HG03196 (cell line): Measurements from ENCODE around the gene CD58.
"Not testable (repeated sequence)": the region's sequence is repeated elsewhere in the genome, so short reads cannot be mapped to it uniquely, and the experiment has no call there.

Experiments used
- ATAC-seq: cut with Tn5 transposase; IDR thresholded peaks from one replicate; pipeline ENCODE4 v1.9.1; 2021; ENCODE audit not compliant: unreplicated experiment

The CD58 gene

GRCh38 chr1:116571215-116571919 is 541 bp upstream of the CD58 start:
- no peak for ATAC-seq

DNA sequence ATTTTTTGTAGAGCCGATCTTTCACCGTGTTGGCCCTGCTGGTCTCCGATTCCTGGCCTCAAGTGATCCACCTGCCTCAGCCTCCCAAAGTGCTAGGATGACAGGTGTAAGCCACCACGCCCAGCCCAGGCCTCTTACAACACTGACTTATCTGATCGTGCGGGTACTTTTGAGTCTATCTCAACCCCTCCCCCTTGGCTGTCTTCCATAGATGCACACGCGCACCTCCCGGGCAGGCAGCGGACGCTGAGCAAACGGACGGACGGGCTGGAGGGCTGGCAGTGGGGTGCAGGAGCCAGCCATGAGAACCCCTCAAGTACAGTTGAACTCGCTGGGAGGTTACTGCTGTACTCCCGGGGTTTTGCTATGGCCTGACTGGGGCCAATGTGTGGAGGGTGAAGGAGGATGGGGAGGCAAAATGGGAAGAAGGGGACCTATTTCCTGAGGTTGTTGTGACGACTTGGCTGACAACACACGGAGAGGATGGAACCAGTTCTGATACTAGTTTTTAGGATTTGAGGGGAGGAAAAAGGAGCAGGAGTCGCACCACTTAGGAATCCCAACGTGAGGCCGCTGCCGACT is 959 bp downstream of the CD58 start:
- peak; percentile 14 for ATAC-seq

- no peak for ATAC-seq
Observed at GRCh38 chr1:116569381-116569670, 1.5 kb downstream of the CD58 start.

- no peak for ATAC-seq
Observed at GRCh38 chr1:116568662-116569380, 2.0 kb downstream of the CD58 start.

DNA sequence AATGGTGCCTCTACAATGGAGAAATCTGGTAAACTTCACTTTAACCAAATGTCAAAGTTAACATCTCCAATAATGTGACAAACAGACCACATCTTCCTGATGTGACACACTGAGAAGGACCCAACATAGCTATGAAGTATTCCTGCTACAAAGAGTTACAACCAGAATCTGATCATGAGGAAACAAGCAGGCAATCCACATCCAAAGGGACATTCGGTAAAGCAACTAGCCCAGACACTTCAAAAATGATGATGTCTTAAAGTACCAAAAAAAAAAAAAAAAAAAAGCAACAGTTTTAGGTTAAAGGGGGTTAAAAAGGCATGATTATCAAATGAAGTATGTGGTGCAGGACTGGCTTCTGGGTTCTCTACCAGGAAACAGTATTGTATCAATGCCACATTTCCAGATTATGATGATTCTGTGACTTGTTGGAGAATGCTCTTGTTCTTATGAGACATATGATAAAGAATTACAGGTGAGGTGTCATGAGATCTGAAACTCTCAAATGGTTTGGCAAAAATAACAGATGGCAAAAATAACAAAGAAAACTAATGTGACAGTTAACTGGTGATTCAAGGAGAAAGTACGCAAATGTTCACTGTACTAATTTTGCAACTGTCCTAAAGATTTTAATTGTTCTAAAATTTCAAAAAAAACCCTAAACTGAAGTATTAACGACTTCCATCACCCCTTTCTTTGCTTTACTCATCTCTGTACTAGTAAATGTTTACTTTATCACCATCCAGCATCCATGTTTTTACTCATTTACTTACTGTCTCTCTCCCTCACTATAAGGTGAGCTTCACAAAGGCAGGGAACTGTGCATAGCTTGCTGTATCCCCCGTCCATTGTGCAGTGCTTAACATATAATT is 2.8 kb downstream of the CD58 start:
- no peak for ATAC-seq

DNA sequence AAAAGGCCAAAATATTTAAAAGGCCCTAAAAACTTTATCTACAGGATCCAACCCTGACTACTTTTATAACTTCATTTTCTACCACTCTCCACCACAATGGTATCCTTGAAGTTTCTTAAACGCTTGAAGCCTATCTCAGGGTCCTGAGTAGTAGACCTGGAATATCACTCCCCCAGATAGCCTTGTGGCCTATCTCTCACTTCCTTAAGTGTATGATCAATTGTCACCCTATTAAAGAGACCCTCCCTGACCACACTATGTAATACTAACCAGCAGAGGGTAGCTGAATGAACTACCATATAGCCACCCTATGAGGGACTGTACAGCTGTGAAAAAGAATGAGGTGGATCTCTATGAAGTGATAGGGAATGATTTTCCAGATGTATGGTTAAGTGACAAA is 5.6 kb downstream of the CD58 start:
- ATAC-seq: no peak

DNA sequence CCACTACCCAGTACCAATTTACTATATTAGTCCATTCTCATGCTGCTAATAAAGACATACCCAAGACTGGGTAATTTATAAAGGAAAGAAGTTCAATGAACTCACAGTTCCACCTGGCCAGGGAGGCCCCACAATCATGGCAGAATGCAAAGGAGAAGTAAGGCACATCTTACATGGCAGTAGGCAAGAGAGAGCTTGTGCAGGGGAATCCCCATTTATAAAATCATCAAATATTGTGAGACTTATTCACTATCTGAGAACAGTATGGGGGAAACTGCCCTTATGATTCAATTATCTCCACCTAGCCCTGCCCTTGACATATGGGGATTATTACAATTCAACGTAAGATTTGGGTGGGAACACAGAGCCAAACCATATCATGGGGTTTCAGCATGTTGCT is 6.4 kb downstream of the CD58 start:
- no peak for ATAC-seq

DNA sequence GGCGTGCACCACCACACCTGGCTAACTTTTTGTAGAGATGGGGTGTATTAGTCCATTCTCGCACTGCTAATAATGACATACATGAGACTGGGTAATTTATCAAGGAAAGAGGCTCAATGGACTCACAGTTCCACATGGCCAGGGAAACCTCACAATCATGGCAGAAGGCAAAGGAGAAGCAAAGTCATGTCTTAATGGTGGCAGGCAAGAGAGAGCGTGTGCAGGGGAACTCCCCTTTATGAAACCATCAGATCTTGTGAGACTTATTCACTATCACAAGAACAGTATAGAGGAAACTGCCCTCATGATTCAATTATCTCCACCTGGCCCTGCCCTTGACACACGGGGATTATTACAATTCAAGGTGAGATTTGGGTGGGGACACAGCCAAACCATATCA is 8.4 kb downstream of the CD58 start:
- not testable (repeated sequence) for ATAC-seq

- ATAC-seq: no peak
Observed at GRCh38 chr1:116561563-116561962, 9.3 kb downstream of the CD58 start.

- ATAC-seq: no peak
Observed at GRCh38 chr1:116560704-116561490, 9.9 kb downstream of the CD58 start.

GRCh38 chr1:116559304-116559761 is 11.5 kb downstream of the CD58 start:
- peak; percentile 31 for ATAC-seq

DNA sequence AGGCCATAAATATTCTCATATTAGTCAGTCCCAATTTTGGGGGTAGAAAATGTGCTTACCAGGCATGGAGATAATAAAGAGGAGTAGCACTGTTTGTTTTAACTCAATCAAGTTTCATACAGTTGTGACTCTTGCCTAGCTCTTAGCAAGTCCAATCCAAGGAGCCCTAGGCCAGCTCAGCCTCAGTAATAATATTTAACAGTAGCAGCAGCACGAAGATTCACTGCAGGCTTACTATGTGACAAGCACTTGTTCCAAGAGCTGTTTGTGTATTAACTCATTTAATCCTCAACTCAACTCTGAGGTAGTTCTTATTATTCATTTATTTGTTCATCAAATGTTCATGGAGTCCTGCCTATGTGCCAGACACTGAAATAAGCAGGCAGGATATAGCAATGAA is 12.3 kb downstream of the CD58 start:
- no peak for ATAC-seq

DNA sequence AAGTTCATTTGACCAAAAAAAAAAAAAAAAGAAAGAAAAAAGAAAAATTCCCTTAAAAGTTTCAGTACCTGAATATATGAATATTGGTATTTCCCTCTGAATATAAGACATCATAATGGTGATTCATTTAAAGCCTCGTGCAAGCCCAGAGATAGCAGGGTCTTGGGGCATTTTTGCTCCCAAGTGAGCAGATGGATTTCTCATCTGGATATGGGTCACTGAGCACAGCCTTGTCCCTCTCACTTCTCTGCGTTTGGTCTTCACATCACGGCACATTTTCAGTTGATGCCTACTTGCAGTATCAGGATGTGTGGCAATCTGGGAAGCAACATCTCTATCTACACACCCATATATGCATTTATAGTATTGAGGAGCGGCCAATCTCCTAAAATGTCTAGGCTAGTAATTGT is 12.7 kb downstream of the CD58 start:
- peak; percentile 17 for ATAC-seq

DNA sequence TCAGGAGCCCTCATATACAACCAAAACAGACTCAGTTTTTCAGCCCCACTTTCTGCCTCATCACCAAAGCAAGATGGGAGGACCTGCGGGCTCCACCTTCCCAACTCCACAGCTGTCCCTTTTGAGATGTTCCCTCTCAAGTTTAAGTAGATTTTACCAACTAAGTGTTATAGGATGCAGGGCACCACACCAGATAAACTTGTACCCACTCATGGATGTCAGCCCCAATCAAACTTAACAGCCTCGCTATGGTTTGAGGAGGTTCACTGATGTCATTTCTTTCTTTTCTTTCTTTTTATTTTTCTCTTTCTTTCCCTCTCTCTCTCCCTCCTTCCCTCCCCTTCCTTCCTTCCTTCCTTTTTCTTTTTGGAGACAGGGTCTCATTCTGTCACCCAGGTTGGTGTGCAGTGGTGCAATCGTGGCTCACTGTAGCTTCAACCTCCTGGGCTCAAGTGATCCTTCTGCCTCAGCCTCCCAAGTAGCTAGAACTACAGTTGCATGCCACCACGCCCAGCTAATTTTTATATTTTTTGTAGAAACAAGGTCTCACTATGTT is 13.4 kb downstream of the CD58 start:
- no peak for ATAC-seq

DNA sequence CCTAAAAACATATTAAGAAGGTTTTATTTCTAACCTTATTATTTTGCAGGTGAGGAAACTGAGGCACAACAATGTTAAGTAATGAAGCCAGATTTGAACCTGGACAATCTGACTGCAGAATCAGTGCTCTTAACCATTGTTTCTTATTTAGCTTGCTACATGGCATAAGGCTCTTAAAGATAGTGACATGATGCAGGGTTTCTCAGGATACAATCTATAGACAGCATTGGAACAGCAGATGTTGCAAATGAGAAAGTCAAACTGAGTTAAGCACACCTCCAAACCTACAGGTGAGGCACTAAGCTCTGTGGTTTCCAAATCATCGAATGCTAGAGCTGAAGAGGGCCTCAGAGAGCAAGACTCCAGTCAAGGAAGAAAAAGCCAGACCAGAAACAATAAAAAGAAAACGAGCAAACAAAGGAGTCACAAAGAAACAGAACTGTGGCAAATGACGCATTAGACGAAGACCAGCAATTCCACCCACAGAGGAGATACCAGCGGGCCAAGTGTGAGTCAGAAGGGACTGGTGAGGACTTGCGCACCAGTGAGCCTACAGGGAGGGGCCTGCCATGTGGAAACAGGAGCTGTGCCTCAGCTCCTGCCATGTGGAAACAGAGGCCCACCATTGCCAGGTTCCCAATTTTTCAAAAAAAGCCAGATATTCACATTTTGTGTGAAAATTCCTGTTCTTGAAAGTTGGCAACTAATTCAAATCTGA is 14.4 kb downstream of the CD58 start:
- ATAC-seq: peak; percentile 55

DNA sequence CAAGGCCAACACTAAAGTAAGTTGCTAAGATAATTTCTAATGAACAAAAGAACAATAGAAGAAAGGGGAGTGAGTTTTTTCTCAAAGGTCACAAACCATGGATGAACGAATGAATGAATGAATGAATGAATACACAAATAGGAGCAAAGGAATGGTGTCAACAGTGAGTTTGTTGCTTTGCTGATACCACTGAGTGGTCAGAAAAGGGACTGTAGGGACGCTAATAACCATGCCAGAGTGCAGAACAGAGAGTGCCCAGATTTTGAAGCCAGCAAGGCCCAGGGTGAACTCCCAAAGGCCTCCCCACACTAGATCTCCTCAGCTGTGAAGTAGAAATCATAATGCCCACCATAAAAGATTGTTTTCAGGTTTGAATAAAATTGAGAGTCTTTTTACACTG is 15.9 kb downstream of the CD58 start:
- ATAC-seq: no peak

DNA sequence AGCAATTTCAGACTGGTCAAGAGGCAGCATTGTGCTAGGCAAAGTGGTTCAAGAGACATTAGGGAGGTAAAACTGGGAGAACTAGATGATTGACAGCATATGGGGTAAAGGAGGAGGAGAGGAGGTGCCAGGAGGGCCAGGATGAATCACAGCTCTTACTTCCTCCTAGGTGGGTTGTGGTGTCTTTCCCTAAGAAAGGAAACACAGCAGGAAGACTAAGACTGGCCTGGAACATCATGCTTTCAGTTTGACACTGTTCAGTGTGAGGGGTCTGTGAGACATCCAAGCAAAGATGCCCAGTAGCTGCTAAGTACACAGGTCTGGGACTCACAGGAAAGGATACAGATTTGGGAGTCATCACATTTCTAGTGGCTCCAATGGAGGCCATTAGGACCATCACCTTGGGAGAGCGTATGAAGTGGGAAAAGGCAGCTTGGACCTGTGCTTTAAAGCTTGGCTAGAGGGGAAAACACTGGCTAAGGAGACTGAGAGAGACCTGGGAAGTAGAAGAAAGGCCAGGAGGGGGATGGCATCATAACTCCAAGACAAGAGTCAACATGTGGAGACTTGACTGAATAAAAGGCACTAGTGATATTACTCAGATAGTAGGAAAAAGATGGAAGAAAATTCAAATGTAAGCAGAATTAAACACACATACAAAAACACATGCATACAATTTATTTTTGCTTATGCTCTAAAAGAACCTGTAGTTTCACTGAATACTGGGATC is 17.3 kb downstream of the CD58 start:
- ATAC-seq: no peak

- ATAC-seq: no peak
Observed at GRCh38 chr1:116546354-116546977, 24.4 kb downstream of the CD58 start.

DNA sequence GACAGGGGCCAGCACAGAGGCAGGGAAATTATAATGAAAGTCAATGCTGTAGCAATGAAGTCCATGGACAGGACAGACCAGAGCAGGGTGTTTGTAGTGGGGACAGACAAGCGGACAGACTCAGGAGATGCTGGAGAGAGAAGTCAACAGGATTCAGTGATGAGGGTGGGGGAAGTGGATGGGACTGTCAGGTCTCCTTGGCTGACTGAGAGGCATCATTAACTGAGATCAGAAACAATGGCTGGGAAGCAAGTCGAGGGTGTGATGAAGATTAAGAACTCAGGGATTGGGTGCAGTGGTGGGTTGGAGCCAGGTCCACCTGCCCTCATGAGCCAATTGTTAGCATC is 25.5 kb downstream of the CD58 start:
- ATAC-seq: peak; percentile 6
